ENCODE measurements around the gene ING1. TPM values are rescaled to one million over a fixed set of nuclear protein-coding genes. Genes with fewer than 3 reads are reported as not detected.

ING1 gene
- 24.2 TPM for total RNA-seq

GRCh38 chr13:110713642-110713952, at the start of gene ING1:
ING1 (plus strand) TSS chr13:110713700; CDS start chr13:110714150, 450 bp downstream.

GRCh38 chr13:110705826-110706569, 7.5 kb upstream of the ING1 start, which contains the start of gene CARS2:
CARS2 (minus strand) TSS chr13:110706116; CDS start chr13:110706093, 23 bp downstream.

Other genes starting within 250 kb of the ING1 start
- gene RAB20, start 152.0 kb upstream of the ING1 start, total RNA-seq: 23.8 TPM
- gene NAXD, start 98.2 kb upstream of the ING1 start, total RNA-seq: 33.3 TPM
- 74.0 TPM for gene CARS2, start 7.6 kb upstream of the ING1 start, total RNA-seq
- 329 TPM for gene ANKRD10, start 201.4 kb downstream of the ING1 start, total RNA-seq

All from metanephros (tissue), 1 donor.